Renal pelvis (tissue), 4 donors: Measurements from ENCODE around the gene MAP3K10. TPM values are rescaled to one million over a fixed set of nuclear protein-coding genes. Genes with fewer than 3 reads are reported as not detected.
"Not testable (repeated sequence)": the region's sequence is repeated elsewhere in the genome, so short reads cannot be mapped to it uniquely, and the experiment has no call there.

Source experiments
- DNase-seq: peaks from one replicate; pipeline ENCODE4 v3.0.0-alpha.2; 2013
- polyA plus RNA-seq, 3 donors: library from polyadenylated mRNA; unstranded; fragments of 120-200 nt; gene quantifications; one replicate each; pipeline ENCODE4 v1.2.1, GENCODE V29; 2013; ENCODE audit not compliant: insufficient read length in 3 of 3

MAP3K10 gene
- polyA plus RNA-seq, 3 donors: 16.0 to 19.7 (median 16.8) TPM

- no peak for DNase-seq
These were observed 25.0 kb downstream of the MAP3K10 start for GRCh38 chr19:40216013-40216776.

- DNase-seq: no peak
These were observed 25.5 kb downstream of the MAP3K10 start for GRCh38 chr19:40216777-40217026.

GRCh38 chr19:40217027-40217810, 26.0 kb downstream of the MAP3K10 start:
- no peak for DNase-seq

GRCh38 chr19:40217934-40218890, 27.0 kb downstream of the MAP3K10 start, which contains the start of gene TTC9B:
Gene TTC9B, minus strand, starts transcription at chr19:40218384. Its CDS starts 3 bp downstream, at chr19:40218381.
- no peak for DNase-seq

- not testable (repeated sequence) for DNase-seq
These were observed 27.8 kb downstream of the MAP3K10 start for GRCh38 chr19:40219029-40219428.

GRCh38 chr19:40219721-40220276, 28.6 kb downstream of the MAP3K10 start:
- DNase-seq: no peak

GRCh38 chr19:40220674-40221073, 29.4 kb downstream of the MAP3K10 start:
- no peak for DNase-seq

GRCh38 chr19:40221858-40222619, 30.8 kb downstream of the MAP3K10 start:
- peak; percentile 83 for DNase-seq

- no peak for DNase-seq
These were observed 32.1 kb downstream of the MAP3K10 start for GRCh38 chr19:40223135-40223822.

GRCh38 chr19:40224342-40225150, 33.3 kb downstream of the MAP3K10 start:
- no peak for DNase-seq

GRCh38 chr19:40225440-40226305, 34.4 kb downstream of the MAP3K10 start:
- DNase-seq: no peak

- no peak for DNase-seq
These were observed 37.1 kb downstream of the MAP3K10 start for GRCh38 chr19:40228346-40228745.

- DNase-seq: no peak
These were observed 37.6 kb downstream of the MAP3K10 start for GRCh38 chr19:40228863-40229262.

GRCh38 chr19:40229484-40229883, 38.3 kb downstream of the MAP3K10 start:
- DNase-seq: no peak

- DNase-seq: no peak
These were observed 38.7 kb downstream of the MAP3K10 start for GRCh38 chr19:40229926-40230417.

- no peak for DNase-seq
These were observed 39.8 kb downstream of the MAP3K10 start for GRCh38 chr19:40231057-40231456.

GRCh38 chr19:40231544-40232424, 40.6 kb downstream of the MAP3K10 start:
- no peak for DNase-seq
